ENCODE measurements around the gene TAS1R2.
A peak's percentile ranks its signal among the peaks of the same experiment; 100 is the strongest.

The TAS1R2 gene

DNA sequence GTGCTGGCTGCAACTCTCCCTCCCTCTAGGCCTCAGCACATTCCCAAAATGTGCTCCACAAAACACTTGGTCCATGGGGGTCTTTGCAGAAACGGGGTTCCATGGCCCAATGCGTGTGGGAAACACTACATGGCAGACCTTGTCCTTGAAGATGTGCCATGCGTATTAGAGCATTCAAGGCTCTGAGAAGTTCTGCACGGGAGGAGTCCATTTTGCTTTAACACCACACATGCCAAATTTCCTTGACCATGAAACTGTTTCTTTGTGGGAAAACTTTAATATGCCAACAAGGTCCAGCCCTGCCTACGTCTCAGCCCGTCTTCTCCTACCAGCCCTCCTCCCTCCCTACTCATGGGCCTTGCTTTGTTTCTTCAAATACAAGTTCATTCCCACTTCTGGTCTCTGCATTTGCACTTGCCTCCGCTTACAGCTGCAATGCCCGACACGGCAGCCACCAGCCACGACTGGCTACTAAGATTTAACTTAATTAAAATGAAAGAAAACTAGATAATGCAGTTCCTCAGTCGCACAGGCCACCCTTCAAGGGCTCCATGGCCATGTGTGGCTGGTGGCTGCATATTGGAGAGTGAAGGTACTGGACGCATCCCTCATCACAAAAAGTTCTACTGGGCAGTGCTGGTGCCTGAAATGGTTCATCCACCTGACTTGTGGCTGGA lies 19.2 kb upstream of the TAS1R2 start:
- H3K27ac ChIP-seq, result no peak overlapping the region
- TF ChIP-seq ZFX (IDR thresholded peaks at IDR 0.05) (no peak), CTCF (conservative IDR thresholded peaks at IDR 0.05) (no peak)

GRCh38 chr1:18877282-18877681 lies 17.8 kb upstream of the TAS1R2 start:
- TF ChIP-seq ZFX (IDR thresholded peaks at IDR 0.05), result no peak
- no peak for TF ChIP-seq CTCF (conservative IDR thresholded peaks at IDR 0.05)
- no peak overlapping the region for H3K27ac ChIP-seq

- no peak overlapping the region for H3K27ac ChIP-seq
- no peak for TF ChIP-seq CTCF (conservative IDR thresholded peaks at IDR 0.05)
- TF ChIP-seq ZFX (IDR thresholded peaks at IDR 0.05), result no peak
Measured at GRCh38 chr1:18876210-18876609, 16.8 kb upstream of the TAS1R2 start.

- H3K27ac ChIP-seq, result no peak overlapping the region; the same call in 1 of the 2 replicates
- TF ChIP-seq ZFX (IDR thresholded peaks at IDR 0.05) (no peak), CTCF (conservative IDR thresholded peaks at IDR 0.05) (no peak)
Measured at GRCh38 chr1:18875796-18876128, 16.3 kb upstream of the TAS1R2 start.

DNA sequence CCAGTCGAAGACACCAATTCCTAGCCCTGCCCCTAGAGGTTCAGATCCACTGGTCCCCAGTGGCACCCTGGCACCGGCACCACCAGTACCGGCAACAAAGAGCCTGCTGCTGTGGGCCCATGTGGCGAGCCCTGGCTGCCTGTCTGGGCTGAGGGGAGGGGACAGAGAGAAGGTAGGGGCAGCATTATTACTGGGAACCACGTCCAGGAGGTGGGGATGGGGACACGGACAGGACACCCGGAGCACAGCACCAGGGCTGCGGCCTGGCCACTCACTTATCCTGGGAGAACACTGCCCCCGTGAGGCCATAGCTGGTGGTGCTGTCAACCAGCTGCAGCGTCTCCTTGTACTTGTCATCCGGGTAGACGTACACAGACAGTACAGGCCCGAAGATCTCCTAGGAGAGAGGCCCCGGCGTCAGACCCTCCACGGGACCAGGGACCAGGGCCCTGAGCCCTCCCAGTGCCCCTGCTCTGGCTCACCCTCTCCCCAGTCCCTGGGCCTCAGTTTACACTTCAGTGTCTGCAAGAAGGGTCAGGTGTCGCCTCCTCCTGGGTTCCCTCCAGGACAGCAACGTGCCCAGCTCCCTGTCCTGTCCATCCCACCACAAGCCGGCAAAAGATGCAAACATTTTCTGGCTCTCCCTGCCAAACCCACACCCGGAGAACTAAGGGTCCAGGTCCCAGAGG lies 15.8 kb upstream of the TAS1R2 start:
- TF ChIP-seq ZFX (IDR thresholded peaks at IDR 0.05) (no peak), CTCF (conservative IDR thresholded peaks at IDR 0.05) (peak; percentile 80)
- H3K27ac ChIP-seq, result peak overlapping the region; percentile 27

DNA sequence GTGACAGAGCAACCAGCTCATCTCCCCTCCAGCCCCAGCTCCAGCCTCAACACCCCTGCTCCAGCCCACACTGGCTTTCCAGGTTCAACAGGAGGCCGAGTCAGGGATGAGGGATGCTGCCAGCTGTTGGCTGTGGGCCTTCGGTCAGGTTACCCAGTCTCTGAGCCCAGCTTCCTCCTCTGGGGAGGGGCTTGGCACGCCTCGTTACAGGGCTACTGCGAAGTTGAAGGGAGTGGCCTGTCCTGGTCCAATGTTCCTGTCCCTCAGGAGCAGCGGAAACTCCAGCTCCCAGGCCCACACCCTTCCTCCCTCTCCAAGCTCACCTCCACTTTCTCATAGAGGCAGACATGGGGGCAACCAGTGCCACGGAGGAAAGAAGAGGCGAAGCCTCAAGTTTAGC lies 15.1 kb upstream of the TAS1R2 start:
- TF ChIP-seq CTCF (conservative IDR thresholded peaks at IDR 0.05) (no peak), ZFX (IDR thresholded peaks at IDR 0.05) (no peak)
- peak overlapping the region; percentile 27 for H3K27ac ChIP-seq

DNA sequence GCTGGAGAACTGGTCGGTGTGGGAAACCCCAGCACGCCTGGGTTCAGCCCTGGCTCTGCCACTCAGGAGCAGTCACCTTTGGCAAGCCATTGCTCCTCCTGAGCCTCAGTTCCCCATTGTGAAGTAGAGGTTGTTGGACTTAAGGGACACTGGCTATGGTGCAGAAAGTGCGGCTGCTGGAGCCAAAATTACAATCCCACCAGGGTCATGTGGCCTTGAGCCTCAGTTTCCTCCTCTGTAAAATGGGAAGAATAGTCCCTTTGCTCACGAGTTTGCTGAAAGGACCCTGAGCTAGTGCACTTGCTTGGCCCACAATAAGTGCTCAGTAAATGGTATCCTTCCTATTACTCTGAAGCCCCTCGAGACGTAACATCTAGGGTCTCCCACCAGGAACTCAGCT lies 14.6 kb upstream of the TAS1R2 start:
- no peak overlapping the region; the same call in 1 of the 2 replicates for H3K27ac ChIP-seq
- TF ChIP-seq ZFX (IDR thresholded peaks at IDR 0.05) (no peak), CTCF (conservative IDR thresholded peaks at IDR 0.05) (no peak)

All from C4-2B (cell line).